SK-N-SH (cell line): ENCODE data around the gene EFHC1. TPM values are rescaled to one million over a fixed set of nuclear protein-coding genes. Genes with fewer than 3 reads are reported as not detected.

Source experiments
- CTCF ChIA-PET: fragments of 300-600, 350-600 bp; formaldehyde crosslinking; extraction: SDS; loops from one replicate; lab custom pipeline; 2021; lab: Yijun Ruan, JAX
- POLR2A ChIA-PET: fragments of 350-600 bp; sonication (Branson Sonifier 250); formaldehyde crosslinking; extraction: SDS; loops from one replicate; lab custom pipeline; 2020; ENCODE audit warnings: antibody characterized with exemption, inconsistent platforms; lab: Yijun Ruan, JAX
- DNase-seq: peaks from one replicate; pipeline ENCODE4 v3.0.0; 2012
- H2AFZ ChIP-seq: fragments of 200-600 bp; sonication (generic); 2 replicates; pipeline ENCODE4 v1.8.1; 2016; ENCODE audit warnings: antibody characterized with exemption, mild to moderate bottlenecking, low read depth
- H3F3A ChIP-seq: fragments of 200-600 bp; sonication (generic); replicated peaks from 2 replicates; pipeline ENCODE3; 2016; ENCODE audit warnings: antibody characterized with exemption, mild to moderate bottlenecking; ENCODE audit not compliant: insufficient read depth
- H3K27ac ChIP-seq, 2 experiments: fragments of 200-500 bp in 1 of 2; fragments of 200-600 bp in 1 of 2; sonication (Bioruptor generic) in 1 of 2; sonication (generic), shearing (Covaris generic) in 1 of 2; 2 replicates each; pipeline versions ENCODE4 v1.5.1 to v1.6.1; 2014 to 2016; ENCODE audit warnings: low read depth in 2 of 2, inconsistent platforms in 1 of 2, low read length in 1 of 2, mild to moderate bottlenecking in 1 of 2, mixed read lengths in 1 of 2
- H3K27me3 ChIP-seq: fragments of 200-600 bp; sonication (generic), shearing (Covaris generic); 2 replicates; pipeline ENCODE4 v1.6.1; 2016; ENCODE audit warnings: mixed run types; ENCODE audit not compliant: insufficient read depth
- H3K36me3 ChIP-seq, 2 experiments: fragments of 200-500 bp in 1 of 2; fragments of 200-600 bp in 1 of 2; sonication (Bioruptor generic) in 1 of 2; sonication (generic) in 1 of 2; replicated peaks in 1 of 2; 2 replicates each; pipeline versions ENCODE3 to v1.5.1; 2014 to 2016; ENCODE audit warnings: low read length in 1 of 2, mild to moderate bottlenecking in 1 of 2; ENCODE audit not compliant: insufficient read depth in 2 of 2, control insufficient read depth in 1 of 2
- H3K4me1 ChIP-seq, 2 experiments: fragments of 200-500 bp in 1 of 2; fragments of 200-600 bp in 1 of 2; sonication (Bioruptor generic) in 1 of 2; sonication (generic), shearing (Covaris generic) in 1 of 2; 2 replicates each; pipeline versions ENCODE4 v1.5.1 to v1.6.1; 2014 to 2016; ENCODE audit warnings: low read depth in 1 of 2, low read length in 1 of 2, mixed run types in 1 of 2; ENCODE audit not compliant: insufficient read depth in 2 of 2, control insufficient read depth in 1 of 2
- H3K4me2 ChIP-seq: fragments of 200-600 bp; sonication (generic), shearing (Covaris generic); 2 replicates; pipeline ENCODE4 v1.6.1; 2017; ENCODE audit warnings: mixed run types
- H3K4me3 ChIP-seq, 2 experiments: fragments of 200-500 bp in 1 of 2; fragments of 200-600 bp in 1 of 2; sonication (Bioruptor generic) in 1 of 2; sonication (generic), shearing (Covaris generic) in 1 of 2; 2 replicates each; pipeline versions ENCODE4 v1.5.1 to v1.8.1; 2014 to 2016; ENCODE audit warnings: low read depth in 2 of 2, inconsistent platforms in 1 of 2, low read length in 1 of 2, mild to moderate bottlenecking in 1 of 2, mixed read lengths in 1 of 2, moderate library complexity in 1 of 2
- H3K79me2 ChIP-seq: fragments of 200-600 bp; sonication (generic); 2 replicates; pipeline ENCODE4 v1.8.1; 2017; ENCODE audit warnings: mild to moderate bottlenecking; ENCODE audit not compliant: insufficient read depth
- H3K9ac ChIP-seq: fragments of 200-600 bp; sonication (generic); 2 replicates; pipeline ENCODE4 v1.6.1; 2017; ENCODE audit warnings: mixed run types
- H3K9me2 ChIP-seq: fragments of 200-600 bp; sonication (generic); 2 replicates; pipeline ENCODE4 v1.6.1; 2017; ENCODE audit warnings: mixed run types
- H3K9me3 ChIP-seq: fragments of 200-600 bp; sonication (generic); 2 replicates; pipeline ENCODE4 v1.6.1; 2017; ENCODE audit warnings: mixed run types, mild to moderate bottlenecking, moderate library complexity
- H4K20me1 ChIP-seq: fragments of 200-600 bp; sonication (generic); 2 replicates; pipeline ENCODE4 v1.6.1; 2017; ENCODE audit warnings: mild to moderate bottlenecking, mixed run types; ENCODE audit not compliant: insufficient read depth
- CHD2 ChIP-seq: fragments of 150-350 bp; IDR thresholded peaks from 2 replicates; pipeline ENCODE4 v1.6.1; 2018; ENCODE audit warnings: low read length; ENCODE audit not compliant: partially characterized antibody
- CTCF ChIP-seq: fragments of 200-600 bp; sonication (generic); IDR thresholded peaks from 2 replicates; pipeline ENCODE4 v1.6.1; 2017; ENCODE audit warnings: antibody characterized with exemption, mild to moderate bottlenecking, moderate library complexity
- EP300 ChIP-seq, 2 experiments: IDR thresholded peaks; 2 replicates each; pipeline versions ENCODE4 v1.4.0 to v1.6.1; 2012; ENCODE audit warnings: borderline replicate concordance in 1 of 2, low read depth in 1 of 2, low read length in 1 of 2
- EZH2phosphoT487 ChIP-seq: fragments of 200-600 bp; sonication (generic); IDR thresholded peaks from 2 replicates; pipeline ENCODE4 v1.6.1; 2017; ENCODE audit warnings: low read depth, mixed run types, mild to moderate bottlenecking, antibody characterized with exemption, moderate library complexity, borderline replicate concordance
- FOXM1 ChIP-seq: IDR thresholded peaks from 2 replicates; pipeline ENCODE4 v1.4.0; 2012; ENCODE audit warnings: low read depth, mild to moderate bottlenecking
- JUND ChIP-seq: IDR thresholded peaks from 2 replicates; pipeline ENCODE4 v1.4.0; 2012
- MAX ChIP-seq: IDR thresholded peaks from 2 replicates; pipeline ENCODE4 v1.4.0; 2012; ENCODE audit warnings: low read depth
- MEF2A ChIP-seq: IDR thresholded peaks from 2 replicates; pipeline ENCODE4 v1.4.0; 2012; ENCODE audit warnings: low read depth, borderline replicate concordance
- NFIC ChIP-seq: IDR thresholded peaks from 2 replicates; pipeline ENCODE4 v1.4.0; 2012; ENCODE audit warnings: borderline replicate concordance
- POLR2AphosphoS5 ChIP-seq: IDR thresholded peaks from 2 replicates; pipeline ENCODE4 v1.6.1; 2012; ENCODE audit warnings: low read depth, low read length
- SMC3 ChIP-seq: IDR thresholded peaks from 2 replicates; pipeline ENCODE4 v1.6.1; 2012; ENCODE audit warnings: low read depth, low read length, improper control_type of control experiment
- TEAD4 ChIP-seq: IDR thresholded peaks from 2 replicates; pipeline ENCODE4 v1.4.0; 2012; ENCODE audit warnings: mild to moderate bottlenecking, borderline replicate concordance; ENCODE audit not compliant: insufficient read depth
- USF2 ChIP-seq: fragments of 150-350 bp; IDR thresholded peaks from 2 replicates; pipeline ENCODE4 v1.6.1; 2017; ENCODE audit warnings: antibody characterized with exemption, low read length, low read depth, borderline replicate concordance
- WGBS: methylation state at CpG from one replicate; pipeline ENCODE4 v1.1.6; 2017; ENCODE audit warnings: low lambda C conversion rate; 5-methylcytosine and 5-hydroxymethylcytosine counted together
- polyA plus RNA-seq, 3 experiments: library from polyadenylated mRNA; depleted of rRNA; stranded (reverse); fragments of >200 nt; gene quantifications; 2 replicates each; pipeline ENCODE4 v1.2.3, GENCODE V29; 2012
- TF ChIP-seq, protein P1 (sequence below): fragments of 150-350 bp; IDR thresholded peaks from 2 replicates; pipeline ENCODE4 v1.6.1; 2016; ENCODE audit warnings: mild to moderate bottlenecking, low read depth, low read length
- TF ChIP-seq, protein P2 (sequence below): IDR thresholded peaks from 2 replicates; pipeline ENCODE4 v1.4.0; 2012; ENCODE audit warnings: low read depth, borderline replicate concordance
- TF ChIP-seq, protein P3 (sequence below): IDR thresholded peaks from 2 replicates; pipeline ENCODE4 v1.4.0; 2012; ENCODE audit warnings: low read depth, borderline replicate concordance

The EFHC1 gene
- polyA plus RNA-seq, 1 of the 3 experiments (the other 2 are of a cell fraction), result 39.4 TPM

DNA sequence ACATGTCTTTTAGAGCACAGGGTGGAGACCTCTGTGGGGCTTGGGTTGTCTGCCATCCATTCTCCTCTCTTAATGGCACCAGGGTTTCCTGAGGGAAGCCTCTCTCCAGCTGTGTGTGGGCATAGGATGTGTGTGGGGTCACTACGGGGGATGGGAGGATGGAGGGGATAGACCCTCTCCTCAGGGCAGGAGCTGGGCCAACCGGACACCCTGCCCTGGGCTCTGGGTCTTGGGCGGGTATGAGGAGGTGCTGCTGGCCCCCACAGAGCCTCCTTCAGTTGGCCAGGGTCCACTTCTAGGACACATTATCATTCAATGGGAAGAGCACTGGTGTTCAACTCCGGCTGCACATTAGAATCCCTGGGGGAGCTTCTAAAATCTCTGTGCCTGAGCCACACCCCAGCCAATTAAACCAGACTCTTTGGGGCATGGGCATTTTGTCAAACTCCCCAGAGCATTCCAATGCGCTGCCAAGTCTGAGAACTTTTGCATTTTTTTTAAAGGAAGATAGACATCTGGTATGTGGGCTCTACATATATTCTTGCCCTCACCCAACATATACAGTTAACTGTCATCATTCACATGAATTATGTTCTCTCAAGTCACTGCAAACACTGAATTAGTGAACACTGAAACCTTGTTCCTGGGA, 118.2 kb downstream of the EFHC1 start:
- POLR2A ChIA-PET, result no interaction called here

GRCh38 chr6:52538901-52539354, 118.8 kb downstream of the EFHC1 start:
- H3K4me3 ChIP-seq, result no peak overlapping the region
- H4K20me1 ChIP-seq, result no peaks in the 10 kb centered on the region
- no peaks in the 10 kb centered on the region for H3K9me2 ChIP-seq
- H2AFZ ChIP-seq, result no peak overlapping the region
- H3K27ac ChIP-seq, result peak overlapping the region; percentile 87
- ChIA-PET CTCF (interaction anchor here (0.9 kb wide), 1 partner anchor 122 kb away, joined by 3 read pairs; no protein-coding TSS in a partner anchor), POLR2A (interaction anchor here (1.2 kb wide), 1 partner anchor 23 kb away, joined by 3 read pairs; no protein-coding TSS in a partner anchor)
- H3K27me3 ChIP-seq, result no peaks in the 10 kb centered on the region
- no peaks in the 10 kb centered on the region for H3K9me3 ChIP-seq
- 31% methylated on average over 5 of the region's 5 CpGs for WGBS
- peaks cover 83% of the 10 kb centered on the region for H3K79me2 ChIP-seq
- peak overlapping the region; percentile 23; the same call in 1 of the 2 replicates for H3K9ac ChIP-seq
- peaks cover 8 to 12% of the 10 kb centered on the region in 2 experiments for H3K36me3 ChIP-seq
- H3F3A ChIP-seq, result peaks cover 52% of the 10 kb centered on the region
- DNase-seq, result no peak
- peaks cover 51 to 76% of the 10 kb centered on the region in 2 experiments for H3K4me1 ChIP-seq
- peak overlapping the region; percentile 54 for H3K4me2 ChIP-seq
- TF ChIP-seq, protein P1, sequence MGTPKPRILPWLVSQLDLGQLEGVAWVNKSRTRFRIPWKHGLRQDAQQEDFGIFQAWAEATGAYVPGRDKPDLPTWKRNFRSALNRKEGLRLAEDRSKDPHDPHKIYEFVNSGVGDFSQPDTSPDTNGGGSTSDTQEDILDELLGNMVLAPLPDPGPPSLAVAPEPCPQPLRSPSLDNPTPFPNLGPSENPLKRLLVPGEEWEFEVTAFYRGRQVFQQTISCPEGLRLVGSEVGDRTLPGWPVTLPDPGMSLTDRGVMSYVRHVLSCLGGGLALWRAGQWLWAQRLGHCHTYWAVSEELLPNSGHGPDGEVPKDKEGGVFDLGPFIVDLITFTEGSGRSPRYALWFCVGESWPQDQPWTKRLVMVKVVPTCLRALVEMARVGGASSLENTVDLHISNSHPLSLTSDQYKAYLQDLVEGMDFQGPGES, result no peak
- no peak for TF ChIP-seq POLR2AphosphoS5
- TF ChIP-seq SMC3, result no peak
- TF ChIP-seq EZH2phosphoT487, result no peak
- TF ChIP-seq CTCF, result no peak
- TF ChIP-seq FOXM1, result no peak
- TF ChIP-seq, protein P2, sequence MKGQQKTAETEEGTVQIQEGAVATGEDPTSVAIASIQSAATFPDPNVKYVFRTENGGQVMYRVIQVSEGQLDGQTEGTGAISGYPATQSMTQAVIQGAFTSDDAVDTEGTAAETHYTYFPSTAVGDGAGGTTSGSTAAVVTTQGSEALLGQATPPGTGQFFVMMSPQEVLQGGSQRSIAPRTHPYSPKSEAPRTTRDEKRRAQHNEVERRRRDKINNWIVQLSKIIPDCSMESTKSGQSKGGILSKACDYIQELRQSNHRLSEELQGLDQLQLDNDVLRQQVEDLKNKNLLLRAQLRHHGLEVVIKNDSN, result no peak
- TF ChIP-seq MEF2A, result no peak
- TF ChIP-seq, protein P3, sequence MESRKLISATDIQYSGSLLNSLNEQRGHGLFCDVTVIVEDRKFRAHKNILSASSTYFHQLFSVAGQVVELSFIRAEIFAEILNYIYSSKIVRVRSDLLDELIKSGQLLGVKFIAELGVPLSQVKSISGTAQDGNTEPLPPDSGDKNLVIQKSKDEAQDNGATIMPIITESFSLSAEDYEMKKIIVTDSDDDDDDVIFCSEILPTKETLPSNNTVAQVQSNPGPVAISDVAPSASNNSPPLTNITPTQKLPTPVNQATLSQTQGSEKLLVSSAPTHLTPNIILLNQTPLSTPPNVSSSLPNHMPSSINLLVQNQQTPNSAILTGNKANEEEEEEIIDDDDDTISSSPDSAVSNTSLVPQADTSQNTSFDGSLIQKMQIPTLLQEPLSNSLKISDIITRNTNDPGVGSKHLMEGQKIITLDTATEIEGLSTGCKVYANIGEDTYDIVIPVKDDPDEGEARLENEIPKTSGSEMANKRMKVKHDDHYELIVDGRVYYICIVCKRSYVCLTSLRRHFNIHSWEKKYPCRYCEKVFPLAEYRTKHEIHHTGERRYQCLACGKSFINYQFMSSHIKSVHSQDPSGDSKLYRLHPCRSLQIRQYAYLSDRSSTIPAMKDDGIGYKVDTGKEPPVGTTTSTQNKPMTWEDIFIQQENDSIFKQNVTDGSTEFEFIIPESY, result no peak
- TF ChIP-seq JUND, result peak; percentile 60
- TF ChIP-seq MAX, result 0 out of 2 replicates have a peak, but pooled peaks have one; percentile 16
- TF ChIP-seq CHD2, result no peak
- TF ChIP-seq TEAD4, result 0 out of 2 replicates have a peak, but pooled peaks have one; percentile 31
- no peak for TF ChIP-seq USF2

More for the DNA sequence above, 118.2 kb downstream of the EFHC1 start:
- peak overlapping the region; percentile 87 for H3K27ac ChIP-seq
- peak in 1 of 2 experiments; percentile 52; a peak in 2 of 4 replicates for TF ChIP-seq EP300 (IDR thresholded peaks at IDR 0.05; ENCODE audit: borderline replicate concordance in 1 of 2, low read depth in 1 of 2, low read length in 1 of 2)
- TF ChIP-seq NFIC, result peak; percentile 71
- TF ChIP-seq, protein P1, result no peak
- CTCF ChIA-PET, result no interaction called here
- WGBS, result 73% methylated on average over 5 of the region's 5 CpGs
- H3K9me3 ChIP-seq, result no peaks in the 10 kb centered on the region
- H3K79me2 ChIP-seq, result peaks cover 83% of the 10 kb centered on the region
- H3K9me2 ChIP-seq, result no peaks in the 10 kb centered on the region
- H3K4me3 ChIP-seq, result no peak overlapping the region
- H4K20me1 ChIP-seq, result no peaks in the 10 kb centered on the region
- peaks cover 8 to 16% of the 10 kb centered on the region in 2 experiments for H3K36me3 ChIP-seq
- H3F3A ChIP-seq, result peaks cover 48% of the 10 kb centered on the region
- H3K4me2 ChIP-seq, result peak overlapping the region; percentile 54; the same call in 1 of the 2 replicates
- peak overlapping the region; percentile 36; the same call in 1 of the 2 replicates for H3K9ac ChIP-seq
- no peaks in the 10 kb centered on the region for H3K27me3 ChIP-seq
- no peak overlapping the region for H2AFZ ChIP-seq
- no peak for DNase-seq
- H3K4me1 ChIP-seq, result peaks cover 46 to 71% of the 10 kb centered on the region in 2 experiments
